Upper lobe of left lung (tissue), 4 donors: ENCODE measurements around the gene REEP6.

Experiments
- CTCF ChIP-seq, 6 experiments: fragments of 450-650 bp in 4 of 6; fragments of 200-600 bp in 2 of 6; sonication (generic) in 2 of 6; IDR thresholded peaks; one replicate each; pipeline ENCODE4 v1.5.1; 2016 to 2019; ENCODE audit warnings: antibody characterized with exemption in 6 of 6
- POLR2A ChIP-seq, 4 donors: fragments of 450-650 bp; IDR thresholded peaks; one replicate each; pipeline ENCODE4 v1.5.1; 2016 to 2017; ENCODE audit warnings: antibody characterized with exemption in 4 of 4, mild to moderate bottlenecking in 2 of 4
- POLR2AphosphoS5 ChIP-seq, 2 donors: sonication (generic); formaldehyde crosslinking; IDR thresholded peaks; one replicate each; pipeline ENCODE4 v1.5.1; 2017; ENCODE audit warnings: antibody characterized with exemption in 2 of 2

- TF ChIP-seq CTCF (IDR thresholded peaks at IDR 0.05) (no peak), POLR2AphosphoS5 (IDR thresholded peaks at IDR 0.05) (no peak), POLR2A (IDR thresholded peaks at IDR 0.05) (no peak)
These were observed 38.0 kb upstream of the REEP6 start for GRCh38 chr19:1452802-1453524.
